Activated CD4-positive, alpha-beta T cell treated with anti-CD3 and anti-CD28 coated beads, Interleukin-10, Interleukin-2, amounts not matched to agents 100 ng/mL and 50 ng/mL, durations not matched to agents 16 hours and 8 hours (primary cell): ENCODE data around the gene COL19A1.

Experiments used
- DNase-seq: peaks from one replicate; pipeline ENCODE4 v3.0.0-alpha.2; 2020

The COL19A1 gene

DNA sequence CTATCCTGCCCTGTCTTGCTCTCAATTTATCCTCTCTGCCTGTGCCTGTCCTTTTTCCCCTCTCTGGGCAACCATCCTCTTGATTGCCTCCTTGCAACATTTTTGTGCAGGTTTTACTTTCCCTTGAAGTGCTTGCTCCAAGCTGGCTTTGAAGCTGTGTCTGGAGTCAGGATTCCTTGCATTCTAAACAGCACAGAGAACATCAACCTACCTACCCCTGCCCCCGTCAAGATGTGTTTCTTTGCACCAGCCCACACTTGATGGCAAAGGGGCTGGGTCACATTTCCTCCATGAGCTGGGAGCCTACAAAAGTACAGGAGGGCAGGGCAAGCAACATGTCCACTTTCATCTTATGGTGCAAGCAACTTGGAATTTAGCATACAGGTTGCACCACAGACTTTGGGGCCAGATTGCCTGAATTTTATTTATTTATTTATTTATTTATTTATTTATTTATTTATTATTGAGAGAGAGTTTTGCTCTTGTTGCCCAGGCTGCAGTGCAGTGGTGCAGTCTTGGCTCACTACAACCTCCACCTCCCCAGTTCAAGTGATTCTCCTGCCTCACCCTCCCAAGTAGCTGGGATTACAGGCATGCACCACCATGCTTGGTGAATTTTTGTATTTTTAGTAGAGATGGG is 206.3 kb downstream of the COL19A1 start:
- DNase-seq = no peak

DNA sequence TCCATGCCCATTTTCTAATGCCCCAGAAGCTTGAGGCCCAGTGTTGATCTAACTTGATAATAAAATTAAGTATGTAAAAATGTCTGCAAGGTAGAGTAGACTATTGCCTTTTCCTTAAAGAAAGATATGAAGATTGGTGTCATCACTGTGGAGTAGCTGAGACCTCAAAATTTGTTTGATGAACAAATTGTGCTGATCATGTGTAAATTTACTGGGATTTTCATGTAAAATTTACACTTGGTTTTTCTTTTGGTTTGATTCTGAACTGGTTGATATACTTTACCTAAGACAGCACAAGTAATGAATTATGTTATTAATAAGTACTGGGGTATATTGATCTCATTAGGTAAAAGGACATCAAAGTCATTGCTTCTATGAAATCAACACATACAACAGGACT is 207.3 kb downstream of the COL19A1 start:
- no peak for DNase-seq

DNA sequence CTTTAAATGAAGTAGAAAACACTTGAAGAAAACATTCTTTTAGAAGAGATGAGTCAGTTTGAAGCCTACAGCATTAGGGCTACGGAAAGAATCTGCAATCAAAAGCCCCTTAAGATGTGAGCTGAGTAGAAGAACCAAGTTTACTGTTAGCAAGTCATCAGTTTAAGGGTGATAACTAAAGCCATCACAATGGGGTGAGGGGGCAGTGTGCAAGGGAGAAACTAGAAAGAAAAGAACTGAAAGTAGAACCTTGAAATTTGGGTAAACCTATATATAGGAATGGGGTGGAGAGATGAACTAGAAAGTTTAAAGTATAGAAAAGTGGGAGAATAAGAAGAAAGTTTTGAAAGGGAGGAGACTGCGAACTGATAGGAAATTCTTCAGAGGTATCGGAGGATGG is 212.9 kb downstream of the COL19A1 start:
- no peak for DNase-seq

DNA sequence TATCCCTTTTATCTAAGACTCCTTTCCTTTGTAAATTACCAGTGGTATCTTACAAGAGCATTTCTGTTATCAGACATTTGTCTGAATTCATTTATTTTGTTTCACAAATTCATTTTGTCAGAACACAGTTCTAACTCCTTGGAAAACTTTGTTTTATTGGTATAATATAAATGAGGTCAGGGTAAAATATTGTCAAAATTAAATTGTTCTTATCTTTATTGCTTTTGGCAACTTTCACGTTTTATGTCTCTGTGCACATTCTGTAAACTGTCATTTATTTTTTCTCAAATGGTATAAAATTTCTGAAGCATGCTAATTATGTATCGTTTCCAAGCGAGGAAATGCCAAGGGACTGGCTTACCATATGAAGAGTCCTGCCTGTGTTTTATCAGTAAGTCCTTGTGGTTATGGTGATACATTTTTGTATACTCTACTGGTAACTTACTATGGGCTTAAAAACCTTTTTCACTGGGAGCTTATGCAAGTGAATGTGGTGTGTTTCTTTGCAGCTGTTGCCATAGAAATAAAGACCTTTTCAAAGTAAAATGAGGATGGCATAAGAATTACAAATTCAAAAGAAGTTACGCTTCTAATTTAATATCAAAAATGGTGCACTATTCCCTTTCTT is 214.2 kb downstream of the COL19A1 start:
- DNase-seq = no peak

DNA sequence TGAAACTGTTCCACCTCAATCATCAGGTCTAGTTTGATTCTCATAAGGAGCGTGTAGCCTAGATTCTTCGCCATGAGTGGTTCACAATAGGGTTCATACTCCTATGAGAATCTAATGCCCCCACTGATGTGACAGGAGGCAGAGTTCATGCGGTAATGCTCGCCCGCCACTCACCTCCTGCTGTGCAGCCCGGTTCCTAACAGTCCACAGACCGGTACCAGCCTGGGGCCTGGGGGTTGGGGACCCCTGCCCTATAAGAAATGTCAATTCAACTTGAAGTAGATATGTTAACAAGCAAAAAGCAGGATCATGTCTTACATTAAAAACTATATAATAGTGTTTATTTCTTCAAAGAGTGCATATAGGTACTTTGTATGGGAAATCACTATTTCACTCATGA is 216.5 kb downstream of the COL19A1 start:
- DNase-seq = no peak

DNA sequence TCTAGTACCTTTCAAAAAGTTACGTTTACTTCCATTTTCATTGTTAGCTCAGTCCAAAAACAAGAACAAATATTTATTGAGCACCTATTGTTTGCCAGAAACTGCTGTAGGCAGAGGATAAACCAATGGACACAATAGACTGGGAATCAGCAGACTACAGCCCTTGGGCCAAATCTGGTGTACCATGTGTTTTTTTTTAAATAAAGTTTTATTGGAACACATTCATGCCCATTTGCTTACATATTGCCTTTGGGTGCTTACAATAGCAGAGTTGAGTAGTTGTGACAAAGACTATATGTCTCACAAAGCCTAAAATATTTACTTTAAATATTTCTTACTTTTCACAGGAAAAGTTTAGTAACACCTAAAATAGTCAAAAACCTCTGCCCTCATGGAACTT is 220.4 kb downstream of the COL19A1 start:
- no peak for DNase-seq

DNA sequence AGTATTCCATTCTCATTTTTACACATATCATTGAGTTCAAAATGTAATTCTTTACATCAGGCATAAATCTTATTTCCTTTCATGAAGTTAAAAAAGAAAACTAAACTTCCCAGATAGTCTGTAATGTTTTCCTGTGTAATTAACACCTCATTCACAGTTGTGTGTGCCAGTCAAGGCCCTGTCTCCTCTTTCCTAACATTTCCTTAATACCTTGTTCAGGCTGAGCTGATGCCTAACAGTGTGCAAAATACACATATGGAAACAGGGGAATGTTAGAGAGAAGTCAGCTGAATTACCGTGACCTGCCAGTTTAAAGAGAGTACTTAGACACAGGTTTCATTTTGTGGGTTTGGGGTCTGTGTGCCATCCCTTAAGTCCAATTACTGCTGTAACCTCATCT is 227.8 kb downstream of the COL19A1 start:
- DNase-seq = no peak

DNA sequence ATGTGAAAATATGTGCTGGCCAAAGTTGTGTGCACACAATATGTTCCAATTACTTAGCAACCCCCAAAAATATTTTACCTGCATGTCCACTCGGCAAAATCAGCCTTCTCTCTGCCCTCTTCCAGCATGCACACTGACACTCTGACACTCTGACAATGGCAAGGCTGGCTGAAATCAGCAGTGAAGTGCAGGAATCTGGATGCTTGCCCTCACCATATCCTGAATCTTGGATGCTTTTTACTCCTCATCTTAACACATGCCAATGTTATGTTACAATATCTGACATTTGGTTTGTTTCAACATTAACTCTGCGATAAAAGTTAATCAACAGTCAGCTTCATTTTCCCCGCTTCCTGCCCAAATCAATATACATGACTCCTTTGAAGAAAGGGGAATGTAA is 233.4 kb downstream of the COL19A1 start:
- DNase-seq = no peak

DNA sequence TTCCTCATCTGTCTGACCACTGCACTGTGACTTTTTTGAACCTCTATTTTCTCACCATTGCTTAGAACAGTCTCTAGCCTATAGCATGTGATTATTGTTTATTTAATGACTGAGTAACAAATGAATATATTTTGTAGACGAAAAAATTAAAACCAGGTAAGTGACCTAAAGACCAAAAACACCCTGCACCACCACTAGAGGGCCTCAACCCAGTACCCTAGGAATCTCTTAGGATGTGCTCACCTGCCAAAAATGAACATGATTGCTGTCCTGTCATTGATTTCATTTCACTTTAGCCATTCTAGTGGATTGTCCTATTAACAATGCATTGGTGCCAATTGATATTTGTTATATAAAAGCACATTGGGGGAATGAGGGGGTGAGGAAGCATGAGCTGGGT is 237.4 kb downstream of the COL19A1 start:
- no peak for DNase-seq

DNA sequence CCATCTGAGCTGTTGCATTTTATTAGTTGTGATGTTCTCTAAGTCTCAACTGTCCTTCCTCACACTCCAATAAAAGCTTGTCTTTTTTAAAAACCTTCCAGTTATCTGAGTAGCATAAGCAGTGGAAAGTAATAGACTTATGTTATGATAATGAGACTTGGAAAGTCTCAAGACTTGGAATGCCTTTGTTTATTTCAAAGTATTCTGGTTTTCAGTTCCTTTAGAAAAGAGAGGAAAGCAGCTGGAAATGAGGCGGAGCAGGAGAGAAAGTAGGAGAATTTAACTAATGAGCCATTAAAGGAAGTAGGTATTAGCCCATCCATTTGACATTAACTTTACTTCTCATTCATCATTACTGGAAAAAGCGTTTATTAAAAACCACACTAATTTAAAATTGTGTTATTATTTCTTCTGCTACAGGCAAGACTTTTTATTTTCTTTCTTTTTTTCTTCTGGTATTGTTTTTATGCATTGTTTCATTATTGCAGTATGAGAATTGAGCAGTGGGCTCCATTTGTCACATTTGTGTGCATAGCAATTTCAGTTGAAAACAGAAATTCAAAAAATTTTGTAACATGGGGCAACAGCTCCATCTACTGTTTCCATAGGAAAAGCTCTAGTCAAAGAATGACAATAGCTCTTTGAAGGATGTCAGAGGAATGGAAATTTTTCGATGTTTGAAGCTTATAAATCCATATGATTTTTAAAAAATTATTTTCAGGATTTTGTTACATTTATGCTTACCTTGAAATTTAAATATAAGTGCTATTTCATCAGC is 241.7 kb downstream of the COL19A1 start:
- DNase-seq = peak; percentile 35

DNA sequence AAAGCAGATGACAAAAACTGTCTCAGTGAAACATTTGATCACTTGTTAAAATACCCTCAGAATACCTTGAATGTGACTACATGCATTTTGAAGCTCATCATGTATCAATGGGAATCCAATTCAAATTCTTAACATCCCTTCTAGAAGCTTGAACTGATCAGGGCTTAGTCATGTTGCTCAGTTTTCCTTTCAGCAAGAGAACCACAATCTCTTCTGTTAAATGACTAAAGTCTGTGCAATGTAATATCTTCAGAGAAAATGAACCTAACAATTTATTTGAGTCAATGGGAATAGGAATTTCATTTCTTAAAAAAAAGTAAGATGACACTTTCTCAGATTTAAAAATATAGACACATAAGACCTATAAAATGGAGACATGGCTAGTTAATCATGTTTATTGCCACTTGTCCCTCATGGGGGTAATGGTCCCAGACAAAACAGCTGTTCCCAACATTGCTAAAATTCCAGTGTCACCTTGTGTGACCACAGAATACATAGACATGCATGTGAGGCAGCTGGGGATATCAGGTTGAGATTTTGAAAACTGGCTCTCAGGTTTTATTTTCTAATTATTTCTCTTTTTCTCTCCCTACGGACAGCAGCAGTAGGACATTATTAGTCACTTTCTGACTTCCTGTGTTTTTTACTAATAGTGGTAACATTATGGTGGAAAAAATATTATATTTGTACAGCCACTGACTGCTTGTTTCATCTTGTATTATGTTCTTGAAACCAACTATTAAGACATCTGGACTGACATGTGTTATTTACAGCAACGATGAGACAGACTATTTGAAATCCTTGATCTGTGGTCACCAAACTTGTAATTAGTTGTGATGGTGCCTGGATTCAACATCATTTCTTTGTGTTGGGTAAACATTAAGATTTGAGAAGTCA is 244.0 kb downstream of the COL19A1 start:
- DNase-seq = no peak

DNA sequence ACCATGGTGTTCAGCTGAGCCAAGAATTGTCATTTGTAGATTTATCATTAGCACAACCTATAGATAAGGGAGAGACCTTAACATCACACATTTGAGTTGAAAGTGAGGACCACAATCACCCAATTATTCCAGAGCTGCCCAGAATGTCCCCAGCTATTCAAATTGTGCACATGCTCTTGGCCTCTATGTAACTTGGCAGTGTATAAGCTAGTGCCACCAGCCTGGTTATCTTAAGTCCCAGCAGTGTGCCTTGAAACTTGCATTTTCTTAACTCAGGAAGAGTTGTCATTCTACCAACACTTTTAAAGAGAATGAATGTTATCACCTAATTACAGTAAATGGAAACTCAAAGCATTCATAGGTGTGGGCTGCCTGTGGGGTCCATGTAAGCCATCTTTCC is 245.4 kb downstream of the COL19A1 start:
- no peak for DNase-seq

DNA sequence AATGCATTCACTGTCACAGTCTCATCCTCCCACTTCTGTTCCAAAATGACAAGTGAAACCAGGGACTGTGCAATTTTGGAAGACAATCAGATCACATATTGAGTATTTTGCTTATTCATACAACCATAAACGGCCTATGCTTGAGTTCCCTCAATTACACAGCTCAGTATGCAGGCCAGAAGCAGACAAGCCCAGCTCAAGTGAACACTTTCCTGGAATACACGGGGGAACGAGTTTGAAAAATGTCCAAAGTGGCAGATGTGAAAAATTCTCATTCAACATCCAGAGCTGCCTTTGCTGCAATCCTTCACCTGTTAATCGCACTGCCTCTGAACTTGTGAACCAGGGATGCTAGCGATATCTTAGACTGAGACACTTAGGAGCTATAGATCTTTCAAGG is 246.4 kb downstream of the COL19A1 start:
- no peak for DNase-seq

DNA sequence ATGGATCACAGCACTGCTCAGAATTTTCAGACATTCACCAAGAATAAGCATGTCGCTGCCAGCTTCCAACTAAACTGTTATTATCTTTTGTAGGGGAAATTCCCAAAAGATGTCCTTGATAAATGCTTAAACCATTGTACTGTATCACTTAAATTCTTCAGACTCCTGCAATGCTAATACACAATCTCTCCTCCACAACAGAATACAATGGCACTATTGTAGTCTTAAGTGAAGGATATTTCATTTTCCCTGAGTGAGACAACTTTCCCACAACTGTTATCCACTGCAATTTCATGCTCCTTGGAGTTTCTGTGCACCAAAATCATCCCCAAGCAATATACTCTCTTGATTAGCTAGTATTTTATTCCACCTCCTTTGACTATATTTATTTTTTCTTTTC is 246.8 kb downstream of the COL19A1 start:
- no peak for DNase-seq

DNA sequence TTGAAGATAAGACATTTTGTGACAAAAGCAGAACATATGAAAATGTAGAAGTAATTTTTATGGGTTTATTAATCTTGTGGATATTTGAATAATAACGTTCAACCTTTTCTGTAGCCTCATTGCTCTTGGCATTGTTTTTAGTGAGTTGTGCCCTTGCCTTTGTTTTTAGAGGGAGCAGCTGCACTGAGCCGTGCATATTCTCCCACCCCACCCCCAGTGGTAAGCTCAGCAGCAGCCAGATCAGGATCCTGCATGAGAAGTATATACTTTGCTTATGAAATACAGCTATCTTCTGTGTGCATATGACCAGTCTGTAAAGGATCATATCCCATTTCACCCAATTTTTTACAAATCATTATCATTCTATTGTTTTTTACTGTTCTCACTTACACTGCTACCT is 252.3 kb downstream of the COL19A1 start:
- no peak for DNase-seq

DNA sequence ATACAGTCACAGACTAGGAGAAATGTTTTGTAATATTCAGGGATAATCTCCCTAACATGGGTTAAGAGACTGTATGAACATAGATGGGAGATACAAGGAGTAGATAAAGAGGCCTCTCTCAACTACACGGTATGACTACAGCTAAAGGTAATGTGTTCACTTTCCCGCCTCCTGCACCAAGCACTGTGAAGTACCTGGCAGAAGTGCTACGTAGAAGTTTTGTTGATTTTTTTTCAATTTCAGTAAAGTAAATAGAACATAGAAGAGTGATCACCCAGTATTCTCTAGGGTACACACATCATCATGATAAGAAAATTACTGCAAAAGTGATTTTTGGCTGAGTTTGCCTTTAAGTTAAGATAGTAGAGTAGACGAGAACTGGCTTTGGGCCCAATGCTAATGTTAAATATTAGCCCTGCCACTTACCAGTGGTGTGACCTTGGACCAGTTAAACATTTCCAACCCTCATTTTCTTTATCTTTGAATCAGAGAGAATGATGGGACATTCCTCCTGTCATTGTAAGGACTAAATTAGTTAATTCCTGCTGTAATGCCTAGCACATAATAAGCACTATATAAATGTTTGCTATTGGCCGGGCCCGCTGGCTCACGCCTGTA is 253.0 kb downstream of the COL19A1 start:
- no peak for DNase-seq

DNA sequence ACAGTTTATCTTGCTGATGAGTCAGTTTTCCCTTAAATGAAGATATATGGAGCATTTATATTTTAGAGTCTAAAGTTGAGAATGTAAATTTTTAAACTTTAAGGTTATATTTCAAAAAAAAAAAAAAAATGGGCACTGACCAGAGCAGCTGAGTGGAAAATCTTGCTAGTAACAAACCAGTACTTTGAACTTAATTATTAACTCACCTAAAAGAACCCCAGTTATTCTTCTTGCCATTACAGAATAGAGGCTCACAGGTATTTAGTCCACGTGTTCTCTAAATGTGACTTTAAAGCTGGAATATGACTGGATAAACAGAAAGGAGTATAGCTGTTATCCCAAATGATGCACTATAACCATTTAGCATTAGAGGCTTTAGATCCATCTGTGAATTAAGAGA is 258.1 kb downstream of the COL19A1 start:
- no peak for DNase-seq

DNA sequence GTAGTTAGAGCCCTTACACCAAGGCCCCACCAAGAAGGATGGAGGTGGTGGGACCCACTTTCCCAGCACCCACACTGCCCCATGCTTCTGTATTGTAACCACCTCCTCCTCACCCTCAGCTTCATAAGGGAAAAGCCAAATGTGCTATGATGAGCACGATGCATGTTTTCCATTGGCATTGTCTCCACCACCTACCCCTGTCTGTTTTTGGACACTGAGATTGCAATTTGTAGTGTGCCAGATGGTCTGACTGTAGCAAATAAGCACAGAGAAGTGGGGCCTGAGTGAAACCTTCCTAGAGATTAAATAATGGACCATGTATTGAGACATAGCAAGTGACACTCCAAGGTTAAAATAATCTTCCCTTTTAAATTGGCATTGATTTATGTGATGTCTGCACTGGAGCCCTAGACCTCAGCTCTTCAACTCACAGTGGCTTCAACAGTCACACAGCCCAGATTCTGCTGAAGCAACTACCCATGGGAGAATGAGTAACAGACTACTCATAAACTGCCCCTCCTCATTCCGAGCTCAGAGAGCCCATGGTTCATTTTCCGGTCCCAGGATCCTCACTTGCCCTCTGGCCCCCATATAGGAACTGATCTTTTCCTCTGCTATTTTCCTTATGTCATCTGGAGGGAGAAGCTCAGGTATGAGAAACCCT is 258.7 kb downstream of the COL19A1 start:
- DNase-seq = no peak

DNA sequence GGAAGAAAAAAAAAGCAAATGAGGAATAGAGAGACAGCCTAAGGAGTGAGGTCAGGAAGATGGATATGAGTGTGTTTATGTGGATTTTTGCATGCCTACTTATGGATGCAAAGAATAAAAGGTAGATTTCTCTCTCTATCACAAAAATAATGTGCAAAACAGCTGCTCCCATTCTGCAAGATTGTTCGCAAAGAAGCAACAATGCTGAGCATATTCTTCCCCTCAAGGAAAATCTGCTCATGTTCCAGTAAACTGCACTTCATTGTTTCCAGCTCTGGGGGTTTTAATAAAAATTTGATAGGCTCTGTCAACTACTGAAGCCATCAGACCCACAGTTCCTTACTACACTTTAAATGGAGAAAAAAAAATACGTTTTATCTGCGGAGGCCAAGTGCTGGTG is 259.2 kb downstream of the COL19A1 start:
- no peak for DNase-seq

DNA sequence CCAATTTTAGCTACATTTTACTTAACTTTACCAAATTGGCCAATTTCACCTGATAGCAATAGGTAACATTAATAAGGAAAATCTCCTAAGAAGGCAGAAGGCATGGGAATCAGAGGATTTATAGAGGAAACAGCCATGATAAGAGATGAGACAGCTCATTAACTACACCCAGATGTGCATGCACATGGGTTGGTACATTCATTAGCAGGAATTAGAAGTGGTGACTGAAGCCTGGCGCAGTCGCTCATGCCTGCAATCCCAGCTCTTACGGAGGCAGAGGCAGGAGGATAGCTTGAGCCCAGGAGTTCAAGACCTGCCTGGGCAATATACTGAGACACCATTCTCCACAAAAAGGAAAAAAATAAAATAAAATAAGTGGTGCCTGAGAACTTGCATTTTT is 263.0 kb downstream of the COL19A1 start:
- DNase-seq = no peak

DNA sequence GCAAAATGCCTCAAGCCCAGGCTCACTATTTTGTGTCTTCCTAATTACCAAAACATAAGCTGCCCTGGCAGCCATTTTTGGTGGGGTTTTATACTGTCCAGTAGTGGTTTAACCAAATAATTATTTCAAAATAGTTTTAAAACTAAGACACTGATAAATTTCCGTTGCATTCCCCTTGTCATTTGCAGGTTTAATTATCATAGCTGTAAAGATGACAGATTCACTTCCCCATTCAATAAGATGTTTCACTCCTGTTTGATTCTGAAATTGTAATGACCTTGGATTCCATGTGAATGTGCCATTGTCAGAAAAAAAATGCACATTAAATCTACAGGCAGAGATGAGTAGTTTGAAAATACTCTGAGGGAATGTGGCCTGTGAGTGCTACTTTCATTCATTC is 264.5 kb downstream of the COL19A1 start:
- no peak for DNase-seq

DNA sequence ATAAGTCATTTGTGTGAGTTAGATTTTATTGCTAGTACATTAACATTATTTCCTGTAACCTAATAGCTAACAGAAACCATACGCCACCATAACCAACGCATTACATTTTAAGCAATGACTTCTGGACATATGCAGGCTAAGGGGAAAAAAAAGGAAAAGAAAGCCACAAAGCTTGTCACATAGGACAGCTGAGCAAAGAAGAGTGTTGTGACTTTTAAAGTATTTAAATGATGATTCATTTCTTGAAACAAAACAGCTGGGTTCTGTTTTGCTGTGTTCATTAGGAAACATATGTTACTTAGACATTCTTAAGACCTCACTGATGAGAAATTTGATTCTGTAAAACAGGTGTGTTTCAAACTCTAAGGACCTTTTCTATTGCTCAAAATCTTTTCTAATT is 265.2 kb downstream of the COL19A1 start:
- DNase-seq = no peak
